GM18870 (cell line): Measurements from ENCODE around the gene C16orf92.

ENCODE experiments used
- ATAC-seq: cut with Tn5 transposase; IDR thresholded peaks from one replicate; pipeline ENCODE4 v1.9.1; 2021; ENCODE audit warnings: moderate library complexity; ENCODE audit not compliant: unreplicated experiment

The C16orf92 gene

GRCh38 chr16:30022887-30023286 lies at the start of gene C16orf92:
C16orf92 (plus strand) TSS chr16:30023198; CDS start chr16:30023341, 143 bp downstream.
- ATAC-seq = no peak

GRCh38 chr16:29973384-29974246 lies 49.4 kb upstream of the C16orf92 start, which contains the start of gene TAOK2:
TAOK2 (plus strand) TSS chr16:29973868; CDS start chr16:29977773, 3,905 bp downstream.
- ATAC-seq = peak; percentile 77

GRCh38 chr16:29974291-29975133 lies 48.5 kb upstream of the C16orf92 start:
- no peak for ATAC-seq

- no peak for ATAC-seq
Measured at GRCh38 chr16:29975134-29975538, 47.9 kb upstream of the C16orf92 start.

DNA sequence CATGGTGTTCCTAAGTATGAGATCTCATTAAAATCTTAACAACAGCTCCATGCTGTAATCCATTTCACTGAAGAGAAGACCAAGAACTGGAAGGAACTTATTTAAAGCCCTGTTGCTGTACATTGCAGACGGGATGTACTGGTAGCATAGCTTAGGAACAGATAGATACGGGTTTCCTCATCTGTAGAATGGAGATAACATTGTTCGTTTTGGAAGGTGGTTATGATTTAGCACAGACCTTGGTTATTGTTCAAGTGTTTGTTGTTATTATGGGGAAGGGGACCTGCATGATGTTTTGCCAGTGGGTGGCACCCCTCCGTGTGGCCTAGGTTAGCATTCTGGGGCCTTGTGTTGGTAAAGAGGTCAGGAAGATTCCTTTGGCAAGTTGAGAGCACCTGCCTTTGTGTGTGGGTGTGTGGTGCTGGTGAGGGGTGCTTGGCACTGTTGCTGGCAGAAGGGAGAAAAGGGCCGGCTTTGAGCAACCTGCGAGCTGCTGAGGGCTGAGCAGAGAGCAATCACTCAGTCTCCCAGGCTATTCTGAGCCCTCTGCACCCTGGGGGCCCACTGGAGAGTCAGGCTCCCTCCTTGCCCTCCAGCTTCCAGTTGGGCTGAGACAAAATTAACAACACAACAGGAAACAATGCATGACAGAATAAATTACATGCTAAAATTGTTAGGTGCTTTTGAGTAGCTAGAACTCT lies 47.0 kb upstream of the C16orf92 start:
- ATAC-seq = no peak

- ATAC-seq = no peak
Measured at GRCh38 chr16:29977063-29977825, 45.8 kb upstream of the C16orf92 start.

DNA sequence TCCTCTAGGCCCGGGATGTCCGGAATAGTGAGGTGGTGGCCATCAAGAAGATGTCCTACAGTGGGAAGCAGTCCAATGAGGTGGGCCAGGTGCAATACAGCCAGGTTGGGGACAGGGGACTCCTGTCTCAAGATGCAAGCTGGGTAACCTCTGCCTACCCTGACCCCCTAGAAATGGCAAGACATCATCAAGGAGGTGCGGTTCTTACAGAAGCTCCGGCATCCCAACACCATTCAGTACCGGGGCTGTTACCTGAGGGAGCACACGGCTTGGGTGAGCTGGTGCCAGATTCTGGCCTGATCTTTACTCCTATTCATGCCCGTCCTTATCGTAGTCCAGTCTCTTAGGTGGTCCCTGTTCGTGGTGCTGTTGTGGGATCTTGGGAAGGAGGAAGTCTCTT lies 44.9 kb upstream of the C16orf92 start:
- ATAC-seq = no peak

- ATAC-seq = no peak
Measured at GRCh38 chr16:29978564-29979270, 44.3 kb upstream of the C16orf92 start.

DNA sequence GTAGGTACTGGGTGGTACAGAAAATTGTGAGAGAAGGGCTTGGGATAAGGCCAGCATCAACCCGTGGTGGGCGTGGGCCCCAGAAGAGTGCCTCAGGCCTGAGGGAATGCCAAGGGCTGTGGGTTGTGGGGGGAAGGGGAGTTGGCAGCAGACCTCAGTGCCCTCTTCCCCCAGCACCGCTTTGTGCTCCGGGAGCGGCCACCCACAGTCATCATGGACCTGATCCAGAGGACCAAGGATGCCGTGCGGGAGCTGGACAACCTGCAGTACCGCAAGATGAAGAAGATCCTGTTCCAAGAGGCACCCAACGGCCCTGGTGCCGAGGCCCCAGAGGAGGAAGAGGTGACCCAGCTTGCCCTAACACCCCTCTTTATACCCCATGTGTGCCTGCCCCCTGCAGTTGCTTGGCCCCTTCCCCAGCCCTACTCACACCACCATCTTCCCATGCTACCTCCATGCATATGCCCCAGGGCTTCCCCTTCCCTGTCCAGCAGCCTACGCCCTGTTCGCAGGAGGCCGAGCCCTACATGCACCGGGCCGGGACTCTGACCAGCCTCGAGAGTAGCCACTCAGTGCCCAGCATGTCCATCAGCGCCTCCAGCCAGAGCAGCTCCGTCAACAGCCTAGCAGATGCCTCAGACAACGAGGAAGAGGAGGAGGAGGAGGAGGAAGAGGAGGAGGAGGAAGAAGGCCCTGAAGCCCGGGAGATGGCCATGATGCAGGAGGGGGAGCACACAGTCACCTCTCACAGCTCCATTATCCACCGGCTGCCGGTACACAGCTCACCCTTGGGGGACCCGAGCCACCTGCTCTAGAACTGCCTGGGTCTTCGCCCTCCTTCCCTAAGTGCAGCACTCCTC lies 40.2 kb upstream of the C16orf92 start:
- ATAC-seq = no peak

GRCh38 chr16:29983420-29984136 lies 39.4 kb upstream of the C16orf92 start:
- ATAC-seq = no peak

GRCh38 chr16:29984137-29984763 lies 38.7 kb upstream of the C16orf92 start:
- no peak for ATAC-seq

GRCh38 chr16:29984764-29985147 lies 38.2 kb upstream of the C16orf92 start:
- no peak for ATAC-seq

GRCh38 chr16:29985271-29985811 lies 37.7 kb upstream of the C16orf92 start:
- ATAC-seq = no peak

DNA sequence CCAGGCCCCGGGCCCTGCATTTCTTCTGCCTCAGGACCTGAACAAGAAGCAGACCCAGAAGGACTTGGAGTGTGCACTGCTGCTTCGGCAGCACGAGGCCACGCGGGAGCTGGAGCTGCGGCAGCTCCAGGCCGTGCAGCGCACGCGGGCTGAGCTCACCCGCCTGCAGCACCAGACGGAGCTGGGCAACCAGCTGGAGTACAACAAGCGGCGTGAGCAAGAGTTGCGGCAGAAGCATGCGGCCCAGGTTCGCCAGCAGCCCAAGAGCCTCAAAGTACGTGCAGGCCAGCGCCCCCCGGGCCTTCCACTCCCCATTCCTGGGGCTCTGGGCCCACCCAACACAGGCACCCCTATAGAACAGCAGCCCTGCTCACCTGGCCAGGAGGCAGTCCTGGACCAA lies 36.8 kb upstream of the C16orf92 start:
- ATAC-seq = no peak

GRCh38 chr16:29986931-29987330 lies 36.1 kb upstream of the C16orf92 start:
- ATAC-seq = no peak

DNA sequence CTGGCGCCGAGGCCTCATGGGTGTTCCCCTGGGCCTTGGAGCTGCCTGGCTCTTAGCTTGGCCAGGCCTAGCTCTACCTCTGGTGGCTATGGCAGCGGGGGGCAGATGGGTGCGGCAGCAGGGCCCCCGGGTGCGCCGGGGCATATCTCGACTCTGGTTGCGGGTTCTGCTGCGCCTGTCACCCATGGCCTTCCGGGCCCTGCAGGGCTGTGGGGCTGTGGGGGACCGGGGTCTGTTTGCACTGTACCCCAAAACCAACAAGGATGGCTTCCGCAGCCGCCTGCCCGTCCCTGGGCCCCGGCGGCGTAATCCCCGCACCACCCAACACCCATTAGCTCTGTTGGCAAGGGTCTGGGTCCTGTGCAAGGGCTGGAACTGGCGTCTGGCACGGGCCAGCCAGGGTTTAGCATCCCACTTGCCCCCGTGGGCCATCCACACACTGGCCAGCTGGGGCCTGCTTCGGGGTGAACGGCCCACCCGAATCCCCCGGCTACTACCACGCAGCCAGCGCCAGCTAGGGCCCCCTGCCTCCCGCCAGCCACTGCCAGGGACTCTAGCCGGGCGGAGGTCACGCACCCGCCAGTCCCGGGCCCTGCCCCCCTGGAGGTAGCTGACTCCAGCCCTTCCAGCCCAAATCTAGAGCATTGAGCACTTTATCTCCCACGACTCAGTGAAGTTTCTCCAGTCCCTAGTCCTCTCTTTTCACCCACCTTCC lies 35.5 kb upstream of the C16orf92 start:
- no peak for ATAC-seq
